A204.1 (cell line): Measurements from ENCODE around the gene KCNJ14.

Source experiments
- FAIRE-seq: peaks from 2 replicates; lab custom pipeline; 2012; peaks lifted over from hg19 to GRCh38; lab: Jason Lieb, UNC

Gene KCNJ14

DNA sequence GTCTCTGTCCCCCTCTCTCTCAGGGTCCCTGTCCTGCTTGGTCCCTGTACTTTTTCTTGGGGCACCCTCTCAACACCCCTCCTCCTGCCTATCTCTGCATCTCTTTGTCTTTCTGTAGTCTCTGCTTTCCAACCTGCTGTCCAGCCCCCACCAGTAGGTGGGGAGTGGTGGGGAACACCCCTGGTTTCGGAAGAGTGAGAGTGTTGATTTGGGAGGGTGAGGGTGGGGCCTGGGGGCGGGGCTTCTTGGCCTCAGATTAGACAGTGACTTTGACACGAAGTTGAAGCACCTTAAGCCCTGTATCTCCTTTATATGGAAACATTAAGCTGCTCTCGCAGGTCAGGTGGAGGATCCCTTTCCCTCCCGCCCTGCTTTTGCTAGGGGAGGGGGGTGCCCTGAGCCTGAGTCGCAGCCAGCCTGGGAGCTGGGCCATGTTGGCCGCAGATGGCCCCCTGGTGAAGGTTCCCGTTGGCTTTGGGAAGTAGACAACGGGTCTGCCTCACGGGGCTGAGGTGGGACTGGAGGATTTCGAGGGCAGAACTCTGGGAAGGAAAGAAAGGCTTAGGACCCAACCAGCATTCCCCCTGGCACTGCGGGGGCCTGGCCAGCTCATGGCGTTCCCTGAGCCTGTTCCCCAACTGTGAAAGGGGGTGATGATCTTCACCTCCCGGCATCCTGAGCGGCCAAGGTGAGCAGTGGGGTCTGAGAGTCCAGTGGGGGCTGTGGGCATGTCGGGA, at the start of gene KCNJ14:
TSS of gene KCNJ14 (plus strand) at position 404 of the 737 bp plus-strand sequence. CDS start 6,151 bp downstream, outside the sequence.
- FAIRE-seq, result no peak

DNA sequence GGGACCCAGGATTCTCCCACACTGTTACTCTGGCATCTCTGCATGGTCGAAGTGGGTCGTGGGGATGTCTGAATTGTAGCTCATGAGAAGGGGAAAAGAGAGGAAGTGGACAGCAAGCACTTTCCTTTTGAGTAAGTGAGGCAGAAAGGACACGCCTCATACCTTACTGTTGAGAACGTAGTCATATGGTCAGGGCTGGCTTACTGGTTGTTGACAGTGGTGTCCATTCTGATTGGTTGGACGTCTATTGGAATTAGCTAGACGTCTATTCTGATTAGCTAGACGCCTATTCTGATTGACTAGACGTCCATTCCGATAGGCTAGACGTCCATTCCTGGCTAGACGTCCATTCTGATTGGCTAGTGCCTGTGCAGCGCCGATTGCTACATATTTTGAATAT, 49.5 kb upstream of the KCNJ14 start:
- FAIRE-seq, result no peak

DNA sequence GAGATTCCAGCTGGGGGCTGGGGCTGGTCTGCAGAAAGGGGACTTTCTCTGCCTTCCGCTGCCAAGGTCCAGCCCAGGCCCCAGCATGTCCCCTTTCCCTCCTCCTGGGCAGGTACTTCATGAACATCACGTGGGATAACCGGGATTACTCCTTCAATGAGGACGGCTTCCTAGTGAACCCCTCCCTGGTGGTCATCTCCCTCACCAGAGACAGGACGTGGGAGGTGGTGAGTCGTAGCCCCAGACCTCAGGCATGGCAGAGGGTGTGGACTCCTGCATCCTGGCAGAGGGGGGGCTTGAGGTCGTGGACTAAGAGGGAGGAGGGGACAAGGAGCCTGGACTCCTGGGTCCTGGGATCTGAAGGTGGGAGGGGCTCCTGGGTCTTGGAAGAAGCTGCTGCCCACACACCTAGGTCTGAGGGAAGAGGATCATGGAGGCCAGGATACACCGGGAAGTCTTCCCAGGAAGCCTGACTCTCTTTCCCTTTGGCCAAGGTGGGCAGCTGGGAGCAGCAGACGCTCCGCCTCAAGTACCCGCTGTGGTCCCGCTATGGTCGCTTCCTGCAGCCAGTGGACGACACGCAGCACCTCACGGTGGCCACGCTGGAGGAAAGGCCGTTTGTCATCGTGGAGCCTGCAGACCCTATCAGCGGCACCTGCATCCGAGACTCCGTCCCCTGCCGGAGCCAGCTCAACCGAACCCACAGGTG, 41.3 kb upstream of the KCNJ14 start:
- FAIRE-seq, result no peak

DNA sequence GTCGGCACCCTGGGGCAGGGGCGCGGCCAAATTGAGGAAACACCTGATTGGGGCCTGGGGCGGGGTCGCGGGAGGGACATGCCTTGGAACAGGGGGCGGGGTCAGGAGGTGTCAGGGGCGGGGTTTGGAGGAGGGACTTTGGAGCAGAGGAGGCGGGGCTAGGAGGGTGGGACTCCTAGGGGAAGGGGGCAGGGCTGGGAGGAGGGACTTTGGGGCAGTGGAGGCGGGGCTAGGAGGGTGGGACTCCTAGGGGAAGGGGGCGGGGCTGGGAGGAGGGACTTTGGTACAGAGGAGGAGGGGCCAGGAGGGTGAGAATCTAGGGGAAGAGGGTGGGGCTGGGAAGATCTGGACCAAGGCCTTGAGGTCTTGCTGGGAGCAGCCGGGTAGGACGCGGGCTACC, 40.0 kb upstream of the KCNJ14 start:
- FAIRE-seq, result no peak

DNA sequence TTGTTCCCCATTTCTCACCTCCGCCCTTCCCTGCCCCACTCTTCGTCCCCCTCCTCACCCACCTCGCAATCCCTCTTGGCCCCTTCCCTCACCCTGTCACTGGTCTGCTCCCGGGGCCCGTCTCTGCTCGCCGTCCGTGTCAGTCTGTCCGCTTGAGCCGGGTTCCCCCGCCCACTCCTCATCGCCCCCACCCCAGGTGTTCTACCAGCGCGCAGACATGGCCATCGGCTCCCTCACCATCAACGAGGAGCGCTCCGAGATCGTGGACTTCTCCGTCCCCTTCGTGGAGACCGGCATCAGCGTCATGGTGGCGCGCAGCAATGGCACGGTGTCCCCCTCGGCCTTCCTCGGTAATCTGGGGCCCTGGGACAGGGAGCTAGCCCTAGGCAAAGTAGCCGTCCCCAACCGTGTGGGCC, 39.6 kb upstream of the KCNJ14 start:
- no peak for FAIRE-seq

DNA sequence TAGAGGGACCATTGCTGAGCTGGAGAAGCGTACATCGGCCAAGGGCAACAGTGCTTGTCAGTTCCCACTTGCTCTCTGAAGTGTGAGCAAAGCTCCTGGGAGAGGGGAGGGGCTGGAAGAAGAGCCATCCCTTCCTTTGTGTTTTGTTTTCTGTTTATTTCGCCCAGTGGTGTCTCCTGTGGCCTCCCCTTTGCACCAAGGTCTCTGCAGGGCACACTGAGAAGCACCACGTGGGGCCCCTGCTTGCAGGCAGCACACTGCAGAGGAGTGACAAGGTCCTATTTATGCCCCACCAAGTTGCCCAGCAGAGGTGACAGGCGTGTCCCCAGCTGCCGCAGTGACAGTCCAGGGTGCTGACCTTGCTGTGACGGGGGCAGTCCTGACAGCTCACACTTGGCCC, 38.0 kb upstream of the KCNJ14 start:
- FAIRE-seq, result no peak

DNA sequence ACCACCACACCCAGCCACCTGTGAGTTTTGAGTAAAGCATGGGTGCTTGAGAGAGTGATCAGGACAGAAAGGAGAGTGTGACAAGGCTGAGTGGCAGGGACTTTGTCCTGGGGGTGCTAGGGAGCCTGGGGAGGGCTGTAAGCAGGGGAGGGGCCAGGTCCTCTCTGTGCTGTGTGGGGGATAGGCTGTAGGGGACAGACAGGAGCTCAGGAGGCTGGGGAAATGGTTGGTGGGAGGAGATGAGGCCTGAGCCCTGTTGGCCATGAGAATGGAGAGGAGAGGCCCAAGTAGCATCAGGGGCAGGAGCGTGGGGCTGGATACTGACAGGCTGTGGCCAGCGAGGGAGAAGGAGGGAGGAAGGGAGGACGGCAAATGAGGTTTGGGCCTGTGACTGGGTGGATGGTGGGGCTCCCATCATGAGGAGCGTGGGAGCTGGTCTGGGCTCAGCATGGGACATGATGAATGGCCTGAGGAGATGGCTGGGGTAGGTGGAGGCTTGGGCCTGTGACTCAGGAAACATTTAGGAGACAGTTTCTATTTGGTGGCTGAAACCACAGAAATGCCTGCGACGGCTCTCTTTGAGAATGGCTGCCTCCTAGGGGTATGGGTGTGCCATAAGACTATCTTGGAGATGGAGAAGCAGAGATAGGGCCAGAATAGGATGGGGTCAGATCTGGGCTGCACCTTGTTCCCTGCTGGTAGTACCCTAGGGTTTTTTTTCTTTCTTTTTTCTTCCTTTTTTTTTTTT, 36.9 kb upstream of the KCNJ14 start:
- no peak for FAIRE-seq

DNA sequence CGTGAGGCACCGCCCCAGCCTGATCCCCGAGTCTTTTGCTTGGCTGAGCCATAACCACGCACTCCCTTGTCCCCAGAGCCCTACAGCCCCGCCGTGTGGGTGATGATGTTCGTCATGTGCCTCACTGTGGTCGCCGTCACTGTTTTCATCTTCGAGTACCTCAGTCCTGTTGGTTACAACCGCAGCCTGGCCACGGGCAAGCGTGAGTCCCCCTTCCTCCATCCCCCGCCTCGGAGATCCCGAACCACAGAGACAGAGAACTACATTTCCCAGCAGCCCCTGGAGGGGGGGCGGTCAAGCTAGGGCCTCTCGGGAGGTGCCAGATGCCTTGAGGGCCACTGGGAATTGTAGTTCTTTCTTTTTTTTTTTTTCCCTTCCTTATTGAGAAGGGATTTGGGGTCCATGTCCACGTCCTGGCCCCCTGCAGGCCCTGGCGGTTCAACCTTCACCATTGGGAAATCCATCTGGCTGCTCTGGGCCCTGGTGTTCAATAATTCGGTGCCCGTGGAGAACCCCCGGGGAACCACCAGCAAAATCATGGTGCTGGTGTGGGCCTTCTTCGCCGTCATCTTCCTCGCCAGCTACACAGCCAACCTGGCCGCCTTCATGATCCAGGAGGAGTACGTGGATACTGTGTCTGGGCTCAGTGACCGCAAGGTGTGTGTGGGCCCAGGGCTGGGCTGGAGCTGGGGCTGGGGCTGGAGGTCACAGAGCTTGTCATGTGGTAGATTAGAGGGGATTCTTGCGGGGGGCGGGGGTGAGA, 36.0 kb upstream of the KCNJ14 start:
- FAIRE-seq, result no peak

DNA sequence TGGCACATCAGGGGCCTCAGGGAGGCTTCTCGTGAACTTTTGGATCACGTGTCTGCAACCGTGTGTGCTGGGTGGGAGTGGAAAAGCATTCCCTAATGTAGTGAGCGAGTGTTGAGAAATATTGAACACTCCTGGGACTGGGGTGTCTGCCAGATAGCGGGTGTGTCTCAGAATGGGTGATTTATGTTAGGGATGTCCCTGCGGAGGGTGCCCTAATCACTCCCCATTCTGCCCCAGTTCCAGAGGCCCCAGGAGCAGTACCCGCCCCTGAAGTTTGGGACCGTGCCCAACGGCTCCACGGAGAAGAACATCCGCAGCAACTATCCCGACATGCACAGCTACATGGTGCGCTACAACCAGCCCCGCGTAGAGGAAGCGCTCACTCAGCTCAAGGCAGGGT, 33.8 kb upstream of the KCNJ14 start:
- FAIRE-seq, result no peak

DNA sequence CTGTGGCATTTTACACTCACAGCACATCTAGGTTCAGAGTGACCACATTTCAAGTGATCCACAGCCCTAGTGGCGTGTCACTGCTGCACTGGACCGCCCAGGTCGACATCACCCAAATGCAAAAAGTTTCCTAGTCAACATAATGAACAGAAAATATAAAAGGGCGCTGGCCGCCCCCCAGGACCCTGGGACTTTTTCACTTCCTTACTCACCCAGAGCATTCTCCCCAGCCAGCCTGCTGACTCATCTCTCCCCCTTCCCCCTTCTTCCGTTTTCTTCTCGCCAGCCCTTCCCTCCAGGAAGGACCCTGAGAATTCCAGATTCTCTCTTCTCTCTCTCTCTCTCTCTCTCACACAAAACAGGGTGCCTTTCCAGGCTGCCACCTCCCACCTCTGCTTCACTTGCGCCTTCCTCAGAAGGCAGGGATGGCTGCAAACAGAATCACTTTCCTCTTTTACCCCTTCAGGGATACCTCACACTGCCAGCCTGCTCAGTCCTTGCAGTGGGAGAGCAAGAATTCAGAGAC, 30.6 kb upstream of the KCNJ14 start:
- FAIRE-seq, result no peak

DNA sequence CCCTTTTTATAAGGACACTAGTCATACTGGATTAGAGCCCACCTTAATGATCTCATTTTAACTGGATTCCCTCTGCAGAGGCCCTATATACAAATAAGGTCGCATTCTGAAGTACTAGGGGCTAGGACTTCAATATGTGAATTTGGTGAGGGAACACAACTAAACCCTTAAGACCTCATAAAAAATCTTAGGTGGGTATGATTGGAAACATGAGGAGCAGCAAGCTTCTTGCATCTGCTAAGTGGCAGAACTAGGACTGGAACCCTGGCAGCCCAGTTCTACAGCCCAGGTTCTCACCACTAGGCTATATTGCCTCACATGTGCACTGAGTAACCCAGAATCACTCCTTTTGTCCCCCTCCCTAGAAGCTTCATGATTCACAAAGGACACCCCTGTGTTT, 26.7 kb upstream of the KCNJ14 start:
- FAIRE-seq, result no peak

DNA sequence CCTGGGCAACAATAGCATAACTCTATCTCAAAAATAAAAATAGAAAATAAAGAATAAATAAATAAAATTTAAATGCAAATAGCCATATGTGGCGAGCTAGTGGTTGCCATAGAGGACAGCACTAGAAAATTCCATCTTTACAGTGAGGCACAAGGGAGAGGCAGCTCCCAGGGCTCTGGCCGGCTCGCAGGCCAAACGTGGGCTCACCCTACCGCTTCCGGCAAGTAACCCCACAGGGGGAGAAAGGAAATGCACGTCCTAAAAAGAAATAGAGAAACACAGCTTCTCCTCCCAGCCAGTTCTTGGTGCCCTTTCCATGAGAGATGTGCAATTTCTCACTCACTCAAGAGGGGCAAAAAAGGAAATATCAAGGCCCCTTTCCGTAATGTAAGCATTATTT, 22.0 kb upstream of the KCNJ14 start:
- no peak for FAIRE-seq

DNA sequence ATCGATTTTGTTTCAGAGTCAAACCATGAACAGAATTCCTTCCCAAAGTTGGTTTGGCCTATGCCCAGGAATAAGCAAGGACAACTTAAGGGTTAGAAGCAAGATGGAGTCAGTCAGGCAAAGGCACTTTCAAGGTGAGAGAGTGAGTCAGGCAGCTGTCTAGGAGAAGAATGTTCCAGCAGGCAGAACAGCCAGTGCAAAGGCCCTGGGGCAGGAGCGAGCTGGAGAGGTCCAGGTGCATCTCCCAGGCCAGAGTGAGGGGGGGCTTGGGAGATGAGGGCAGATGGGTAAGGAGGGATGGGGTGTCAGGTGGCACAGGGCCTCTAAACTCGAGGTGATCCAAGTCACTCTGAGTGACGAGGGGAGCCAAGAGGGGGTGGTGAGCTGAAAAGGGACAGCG, 18.8 kb upstream of the KCNJ14 start:
- no peak for FAIRE-seq

DNA sequence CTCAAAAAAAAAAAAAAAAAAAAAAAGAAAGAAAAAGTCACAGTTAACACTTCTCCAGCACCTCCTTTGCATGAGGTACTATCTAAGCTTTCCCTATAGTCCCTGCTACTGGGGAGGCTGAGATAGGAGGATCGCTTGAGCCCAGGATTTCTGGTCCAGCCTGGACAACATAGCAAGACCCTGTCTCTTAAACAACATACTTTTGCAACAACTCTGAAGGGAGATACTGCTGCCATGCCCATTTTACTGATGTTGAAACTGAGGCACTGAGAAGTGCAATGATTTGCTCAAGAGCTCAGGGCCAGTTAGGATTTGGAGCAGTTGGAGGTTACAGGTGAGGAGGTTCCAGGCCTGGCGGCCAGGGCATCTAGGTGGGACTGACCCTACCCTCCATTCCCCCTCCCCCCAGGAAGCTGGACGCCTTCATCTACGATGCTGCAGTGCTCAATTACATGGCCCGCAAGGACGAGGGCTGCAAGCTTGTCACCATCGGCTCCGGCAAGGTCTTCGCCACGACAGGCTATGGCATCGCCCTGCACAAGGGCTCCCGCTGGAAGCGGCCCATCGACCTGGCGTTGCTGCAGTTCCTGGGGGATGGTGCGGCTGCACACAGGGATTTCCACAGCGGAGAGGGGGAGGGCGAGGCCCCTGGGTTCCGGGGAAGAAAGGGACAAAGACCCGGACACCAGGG, 13.9 kb upstream of the KCNJ14 start:
- no peak for FAIRE-seq

DNA sequence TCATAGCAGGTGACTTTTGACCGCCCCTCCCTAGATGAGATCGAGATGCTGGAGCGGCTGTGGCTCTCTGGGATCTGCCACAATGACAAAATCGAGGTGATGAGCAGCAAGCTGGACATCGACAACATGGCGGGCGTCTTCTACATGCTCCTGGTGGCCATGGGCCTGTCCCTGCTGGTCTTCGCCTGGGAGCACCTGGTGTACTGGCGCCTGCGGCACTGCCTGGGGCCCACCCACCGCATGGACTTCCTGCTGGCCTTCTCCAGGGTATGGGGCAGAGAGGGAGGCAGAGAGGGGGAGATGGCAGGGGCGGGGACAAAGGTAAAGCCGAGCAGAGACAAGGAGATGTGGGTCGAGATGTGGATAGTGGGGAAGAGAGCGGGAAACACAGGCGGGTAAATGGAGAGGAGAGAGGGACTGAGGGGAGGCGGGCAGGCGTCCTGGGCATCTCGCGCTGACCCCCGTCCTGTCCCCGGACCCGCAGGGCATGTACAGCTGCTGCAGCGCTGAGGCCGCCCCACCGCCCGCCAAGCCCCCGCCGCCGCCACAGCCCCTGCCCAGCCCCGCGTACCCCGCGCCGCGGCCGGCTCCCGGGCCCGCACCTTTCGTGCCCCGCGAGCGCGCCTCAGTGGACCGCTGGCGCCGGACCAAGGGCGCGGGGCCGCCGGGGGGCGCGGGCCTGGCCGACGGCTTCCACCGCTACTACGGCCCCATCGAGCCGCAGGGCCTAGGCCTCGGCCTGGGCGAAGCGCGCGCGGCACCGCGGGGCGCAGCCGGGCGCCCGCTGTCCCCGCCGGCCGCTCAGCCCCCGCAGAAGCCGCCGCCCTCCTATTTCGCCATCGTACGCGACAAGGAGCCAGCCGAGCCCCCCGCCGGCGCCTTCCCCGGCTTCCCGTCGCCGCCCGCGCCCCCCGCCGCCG, 13.0 kb upstream of the KCNJ14 start:
- FAIRE-seq, result no peak

DNA sequence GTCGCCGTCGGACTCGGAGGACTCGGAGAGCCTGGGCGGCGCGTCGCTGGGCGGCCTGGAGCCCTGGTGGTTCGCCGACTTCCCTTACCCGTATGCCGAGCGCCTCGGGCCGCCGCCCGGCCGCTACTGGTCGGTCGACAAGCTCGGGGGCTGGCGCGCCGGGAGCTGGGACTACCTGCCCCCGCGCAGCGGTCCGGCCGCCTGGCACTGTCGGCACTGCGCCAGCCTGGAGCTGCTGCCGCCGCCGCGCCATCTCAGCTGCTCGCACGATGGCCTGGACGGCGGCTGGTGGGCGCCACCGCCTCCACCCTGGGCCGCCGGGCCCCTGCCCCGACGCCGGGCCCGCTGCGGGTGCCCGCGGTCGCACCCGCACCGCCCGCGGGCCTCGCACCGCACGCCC, 12.1 kb upstream of the KCNJ14 start:
- no peak for FAIRE-seq

DNA sequence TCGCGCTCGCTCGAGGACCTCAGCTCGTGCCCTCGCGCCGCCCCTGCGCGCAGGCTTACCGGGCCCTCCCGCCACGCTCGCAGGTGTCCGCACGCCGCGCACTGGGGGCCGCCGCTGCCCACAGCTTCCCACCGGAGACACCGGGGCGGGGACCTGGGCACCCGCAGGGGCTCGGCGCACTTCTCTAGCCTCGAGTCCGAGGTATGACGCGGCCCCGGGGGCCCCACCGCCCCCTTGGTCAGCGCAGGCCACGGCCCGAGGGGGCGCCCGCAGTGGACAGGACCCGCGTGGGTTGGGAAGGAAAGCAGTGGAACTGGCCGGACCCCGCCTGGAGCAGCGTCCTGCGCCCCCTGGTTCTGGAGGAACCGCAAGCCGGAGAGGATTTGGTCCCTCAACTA, 11.6 kb upstream of the KCNJ14 start:
- no peak for FAIRE-seq

DNA sequence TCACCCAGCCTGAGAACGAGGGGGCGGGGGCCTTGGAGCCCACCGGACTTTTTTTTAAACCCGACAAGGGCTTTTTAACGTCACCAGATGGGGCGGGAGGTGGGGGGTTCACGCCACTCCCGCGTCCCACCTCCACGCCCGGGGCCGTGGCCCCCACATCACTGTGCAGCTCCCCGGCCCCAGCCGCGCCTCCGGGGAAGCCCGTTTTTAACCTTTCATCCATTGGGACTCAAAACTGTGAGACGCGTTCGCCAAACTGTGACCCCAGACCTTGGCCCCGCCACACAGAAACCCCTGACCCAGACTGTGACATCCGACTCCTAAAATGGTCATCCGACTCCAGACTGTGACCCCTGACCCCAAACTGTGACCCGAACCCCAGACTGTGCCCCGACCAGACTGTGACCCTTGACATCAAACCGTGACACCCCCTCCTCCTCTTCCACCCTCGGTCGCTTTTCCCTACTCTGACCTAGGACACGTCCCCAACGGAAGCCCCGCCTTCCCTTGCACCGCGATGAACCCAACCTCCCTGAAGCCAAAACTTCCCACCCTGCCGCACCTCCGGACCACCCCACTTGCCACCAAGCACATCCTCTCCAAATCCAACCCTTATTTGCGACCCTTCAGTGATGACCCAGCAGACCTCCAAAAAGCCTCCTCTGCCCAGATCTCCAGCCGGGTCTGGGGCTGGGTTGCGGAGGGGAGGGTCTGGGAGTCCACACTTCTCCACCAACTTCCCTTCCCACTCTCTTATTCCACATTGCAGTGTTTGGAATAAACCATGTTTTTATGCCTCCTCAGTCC, 11.0 kb upstream of the KCNJ14 start:
- FAIRE-seq, result no peak

DNA sequence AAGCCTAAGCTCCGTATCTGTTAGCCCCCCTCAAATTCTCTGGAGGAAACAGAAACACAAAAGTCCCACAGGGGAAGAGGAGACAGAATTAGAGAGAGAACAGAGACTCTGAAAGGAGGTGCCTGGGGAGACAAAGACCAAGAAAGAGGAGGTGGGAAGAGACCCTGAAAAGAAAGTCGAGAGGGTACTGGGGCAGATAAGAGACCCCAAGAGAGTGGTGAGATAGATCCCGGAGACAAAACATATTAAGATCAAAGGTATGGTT, 10.5 kb upstream of the KCNJ14 start:
- FAIRE-seq, result no peak

DNA sequence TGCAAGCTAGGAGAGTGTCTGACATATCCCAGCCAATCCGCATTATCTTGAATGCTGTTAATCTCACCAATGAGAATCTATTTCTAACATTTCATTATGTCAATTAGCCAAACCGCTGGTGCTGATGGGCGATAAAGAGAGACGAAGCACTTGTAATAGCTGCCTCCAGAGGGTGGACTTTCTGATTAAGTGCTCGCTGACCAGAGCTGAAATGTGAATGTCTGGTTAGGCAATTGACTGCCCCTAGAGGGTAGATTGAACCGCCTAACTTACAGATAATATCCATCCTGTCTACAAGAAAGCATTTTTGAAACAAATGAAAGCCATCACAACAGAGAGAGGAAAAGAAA, 10.1 kb upstream of the KCNJ14 start:
- FAIRE-seq, result no peak
